Measurements from ENCODE around the gene GLIS1. TPM values are rescaled to one million over a fixed set of nuclear protein-coding genes. Genes with fewer than 3 reads are reported as not detected.

Gene GLIS1
- total and polyA plus RNA-seq, 2 experiments from 2014 or later = 0.26 to 0.31 TPM

GRCh38 chr1:53617382-53617781 is 121.6 kb downstream of the GLIS1 start:
- Histone ChIP-seq H3K4me3 (no peak overlapping the region), H3K79me2 (replicated peaks; ENCODE audit: insufficient read depth) (no peaks in the 10 kb centered on the region), H3K9me2 (ENCODE audit: insufficient read depth) (no peaks in the 10 kb centered on the region), H4K20me1 (replicated peaks; ENCODE audit: insufficient read depth) (no peaks in the 10 kb centered on the region), H3K4me2 (no peak overlapping the region), H3F3A (replicated peaks; ENCODE audit: low read depth) (no peaks in the 10 kb centered on the region), H3K27ac (ENCODE audit: low read depth) (no peak overlapping the region), H3K36me3 (ENCODE audit: insufficient read depth) (no peaks in the 10 kb centered on the region), H3K4me1 (ENCODE audit: insufficient read depth) (no peaks in the 10 kb centered on the region), H3K27me3 (ENCODE audit: insufficient read depth) (no peaks in the 10 kb centered on the region), H2AFZ (no peak overlapping the region)
- Mint-ChIP-seq H3K4me1 (peaks cover 18% of the 10 kb centered on the region; the same call in 2 of the 3 replicates), H3K36me3 (ENCODE audit: low read depth) (no peaks in the 10 kb centered on the region), H3K9me3 (peaks cover 5% of the 10 kb centered on the region; the same call in 1 of the 3 replicates), H3K27me3 (ENCODE audit: insufficient read depth, low read depth, poor library complexity) (peaks cover 5% of the 10 kb centered on the region), H3K27ac (no peak overlapping the region), H3K4me3 (no peak overlapping the region)
- ATAC-seq (no peak), DNase-seq (ENCODE audit: low spot score) (no peak)
- TF ChIP-seq ETS1 (IDR thresholded peaks at IDR 0.05) = no peak
- no peak for TF ChIP-seq EZH2 (IDR thresholded peaks at IDR 0.05; ENCODE audit: low read depth, unreplicated experiment)
- TF ChIP-seq ZNF331 (CRISPR knock-in tag; IDR thresholded peaks at IDR 0.05; ENCODE audit: low read depth) = no peak
- no peak for TF ChIP-seq NANOG (IDR thresholded peaks at IDR 0.05; ENCODE audit: borderline replicate concordance)
- no peak for TF ChIP-seq JUNB (IDR thresholded peaks at IDR 0.05; ENCODE audit: unreplicated experiment)
- TF ChIP-seq ZNF114 (CRISPR knock-in tag; IDR thresholded peaks at IDR 0.05) = no peak

- no peak overlapping the region for H3K27ac Mint-ChIP-seq
- H3K4me3 Mint-ChIP-seq = no peak overlapping the region
- ATAC-seq (peak; percentile 96), DNase-seq (ENCODE audit: low spot score) (peak; percentile 53)
- H3K4me1 Mint-ChIP-seq = peaks cover 18% of the 10 kb centered on the region; the same call in 2 of the 3 replicates
- no peaks in the 10 kb centered on the region for H3K79me2 ChIP-seq (replicated peaks; ENCODE audit: insufficient read depth)
- H3K27me3 Mint-ChIP-seq (ENCODE audit: insufficient read depth, low read depth, poor library complexity) = peaks cover 5% of the 10 kb centered on the region
- H3F3A ChIP-seq (replicated peaks; ENCODE audit: low read depth) = no peaks in the 10 kb centered on the region
- no peak overlapping the region for H3K4me2 ChIP-seq
- no peak overlapping the region for H3K4me3 ChIP-seq
- H4K20me1 ChIP-seq (replicated peaks; ENCODE audit: insufficient read depth) = no peaks in the 10 kb centered on the region
- H3K36me3 Mint-ChIP-seq (ENCODE audit: low read depth) = no peaks in the 10 kb centered on the region
- no peaks in the 10 kb centered on the region for H3K9me2 ChIP-seq (ENCODE audit: insufficient read depth)
- peaks cover 7% of the 10 kb centered on the region; the same call in 1 of the 3 replicates for H3K9me3 Mint-ChIP-seq
- H3K36me3 ChIP-seq (ENCODE audit: insufficient read depth) = no peaks in the 10 kb centered on the region
- H3K27me3 ChIP-seq (ENCODE audit: insufficient read depth) = no peaks in the 10 kb centered on the region
- H2AFZ ChIP-seq = no peak overlapping the region
- TF ChIP-seq CTCF (conservative IDR thresholded peaks at IDR 0.05; ENCODE audit: low read depth in 2 of 2) (peak; percentile 38 to 48), ZNF462 (CRISPR knock-in tag; IDR thresholded peaks at IDR 0.05) (no peak)
- H3K27ac ChIP-seq (ENCODE audit: low read depth) = no peak overlapping the region
- H3K4me1 ChIP-seq (ENCODE audit: insufficient read depth) = no peaks in the 10 kb centered on the region
Measured at GRCh38 chr1:53616927-53617326, 122.0 kb downstream of the GLIS1 start.

Measured in GM23338 (cell line).